ENCODE data around the gene LUC7L2. TPM values are rescaled to one million over a fixed set of nuclear protein-coding genes. Genes with fewer than 3 reads are reported as not detected.

Gene LUC7L2
- total RNA-seq, 1 experiment from 2014 or later, result 94.4 TPM

DNA sequence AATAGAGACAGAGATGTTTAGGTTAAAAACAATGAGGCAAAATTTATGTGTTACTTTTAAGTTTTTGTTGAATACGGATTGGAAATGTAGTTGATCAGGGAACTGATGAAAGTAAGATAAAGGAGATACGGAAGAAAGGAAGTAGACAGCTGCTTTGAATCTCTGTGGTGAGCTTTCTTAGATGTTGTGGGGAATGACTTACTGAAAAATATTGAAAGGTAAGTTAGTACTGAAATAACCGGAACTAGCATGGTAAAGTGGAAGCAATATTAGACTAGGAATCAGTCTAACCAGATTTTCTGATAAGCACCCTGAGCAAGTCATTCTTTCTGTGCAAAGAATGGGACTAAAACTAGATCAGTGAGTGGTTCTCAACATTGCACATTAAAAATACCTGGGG lies 34.8 kb downstream of the LUC7L2 start:
- no peaks in the 10 kb centered on the region for H3K4me1 Mint-ChIP-seq
- ChIA-PET POLR2A (interaction anchor here (0.6 kb wide), 1 partner anchor 726 kb away, joined by 3 read pairs; no protein-coding TSS in a partner anchor), CTCF (interaction anchor here (0.5 to 2.0 kb wide), 2 partner anchors 40 to 51 kb away, joined by 3 to 8 read pairs; no protein-coding TSS in a partner anchor)
- peaks cover 36% of the 10 kb centered on the region for H3K36me3 Mint-ChIP-seq
- no peak overlapping the region for H3K4me3 Mint-ChIP-seq
- TF ChIP-seq, protein P1, sequence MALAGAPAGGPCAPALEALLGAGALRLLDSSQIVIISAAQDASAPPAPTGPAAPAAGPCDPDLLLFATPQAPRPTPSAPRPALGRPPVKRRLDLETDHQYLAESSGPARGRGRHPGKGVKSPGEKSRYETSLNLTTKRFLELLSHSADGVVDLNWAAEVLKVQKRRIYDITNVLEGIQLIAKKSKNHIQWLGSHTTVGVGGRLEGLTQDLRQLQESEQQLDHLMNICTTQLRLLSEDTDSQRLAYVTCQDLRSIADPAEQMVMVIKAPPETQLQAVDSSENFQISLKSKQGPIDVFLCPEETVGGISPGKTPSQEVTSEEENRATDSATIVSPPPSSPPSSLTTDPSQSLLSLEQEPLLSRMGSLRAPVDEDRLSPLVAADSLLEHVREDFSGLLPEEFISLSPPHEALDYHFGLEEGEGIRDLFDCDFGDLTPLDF (CRISPR knock-in tag; IDR thresholded peaks at IDR 0.05), result no peak
- TF ChIP-seq, protein P2, sequence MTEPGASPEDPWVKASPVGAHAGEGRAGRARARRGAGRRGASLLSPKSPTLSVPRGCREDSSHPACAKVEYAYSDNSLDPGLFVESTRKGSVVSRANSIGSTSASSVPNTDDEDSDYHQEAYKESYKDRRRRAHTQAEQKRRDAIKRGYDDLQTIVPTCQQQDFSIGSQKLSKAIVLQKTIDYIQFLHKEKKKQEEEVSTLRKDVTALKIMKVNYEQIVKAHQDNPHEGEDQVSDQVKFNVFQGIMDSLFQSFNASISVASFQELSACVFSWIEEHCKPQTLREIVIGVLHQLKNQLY (CRISPR knock-in tag; IDR thresholded peaks at IDR 0.05), result no peak
- TF ChIP-seq, protein P3, sequence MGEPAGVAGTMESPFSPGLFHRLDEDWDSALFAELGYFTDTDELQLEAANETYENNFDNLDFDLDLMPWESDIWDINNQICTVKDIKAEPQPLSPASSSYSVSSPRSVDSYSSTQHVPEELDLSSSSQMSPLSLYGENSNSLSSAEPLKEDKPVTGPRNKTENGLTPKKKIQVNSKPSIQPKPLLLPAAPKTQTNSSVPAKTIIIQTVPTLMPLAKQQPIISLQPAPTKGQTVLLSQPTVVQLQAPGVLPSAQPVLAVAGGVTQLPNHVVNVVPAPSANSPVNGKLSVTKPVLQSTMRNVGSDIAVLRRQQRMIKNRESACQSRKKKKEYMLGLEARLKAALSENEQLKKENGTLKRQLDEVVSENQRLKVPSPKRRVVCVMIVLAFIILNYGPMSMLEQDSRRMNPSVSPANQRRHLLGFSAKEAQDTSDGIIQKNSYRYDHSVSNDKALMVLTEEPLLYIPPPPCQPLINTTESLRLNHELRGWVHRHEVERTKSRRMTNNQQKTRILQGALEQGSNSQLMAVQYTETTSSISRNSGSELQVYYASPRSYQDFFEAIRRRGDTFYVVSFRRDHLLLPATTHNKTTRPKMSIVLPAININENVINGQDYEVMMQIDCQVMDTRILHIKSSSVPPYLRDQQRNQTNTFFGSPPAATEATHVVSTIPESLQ (CRISPR knock-in tag; IDR thresholded peaks at IDR 0.05), result no peak
- TF ChIP-seq ZNF219 (CRISPR knock-in tag; IDR thresholded peaks at IDR 0.05; ENCODE audit: borderline replicate concordance) (no peak), ZNF138 (CRISPR knock-in tag; conservative IDR thresholded peaks at IDR 0.05) (no peak), RELA (CRISPR knock-in tag; IDR thresholded peaks at IDR 0.05; ENCODE audit: borderline replicate concordance) (no peak)
- TF ChIP-seq, protein P4, sequence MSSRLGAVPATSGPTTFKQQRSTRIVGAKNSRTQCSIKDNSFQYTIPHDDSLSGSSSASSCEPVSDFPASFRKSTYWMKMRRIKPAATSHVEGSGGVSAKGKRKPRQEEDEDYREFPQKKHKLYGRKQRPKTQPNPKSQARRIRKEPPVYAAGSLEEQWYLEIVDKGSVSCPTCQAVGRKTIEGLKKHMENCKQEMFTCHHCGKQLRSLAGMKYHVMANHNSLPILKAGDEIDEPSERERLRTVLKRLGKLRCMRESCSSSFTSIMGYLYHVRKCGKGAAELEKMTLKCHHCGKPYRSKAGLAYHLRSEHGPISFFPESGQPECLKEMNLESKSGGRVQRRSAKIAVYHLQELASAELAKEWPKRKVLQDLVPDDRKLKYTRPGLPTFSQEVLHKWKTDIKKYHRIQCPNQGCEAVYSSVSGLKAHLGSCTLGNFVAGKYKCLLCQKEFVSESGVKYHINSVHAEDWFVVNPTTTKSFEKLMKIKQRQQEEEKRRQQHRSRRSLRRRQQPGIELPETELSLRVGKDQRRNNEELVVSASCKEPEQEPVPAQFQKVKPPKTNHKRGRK (CRISPR knock-in tag; IDR thresholded peaks at IDR 0.05; ENCODE audit: borderline replicate concordance), result no peak
- TF ChIP-seq, protein P5, sequence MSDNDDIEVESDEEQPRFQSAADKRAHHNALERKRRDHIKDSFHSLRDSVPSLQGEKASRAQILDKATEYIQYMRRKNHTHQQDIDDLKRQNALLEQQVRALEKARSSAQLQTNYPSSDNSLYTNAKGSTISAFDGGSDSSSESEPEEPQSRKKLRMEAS (CRISPR knock-in tag; IDR thresholded peaks at IDR 0.05), result no peak
- TF ChIP-seq, protein P6, sequence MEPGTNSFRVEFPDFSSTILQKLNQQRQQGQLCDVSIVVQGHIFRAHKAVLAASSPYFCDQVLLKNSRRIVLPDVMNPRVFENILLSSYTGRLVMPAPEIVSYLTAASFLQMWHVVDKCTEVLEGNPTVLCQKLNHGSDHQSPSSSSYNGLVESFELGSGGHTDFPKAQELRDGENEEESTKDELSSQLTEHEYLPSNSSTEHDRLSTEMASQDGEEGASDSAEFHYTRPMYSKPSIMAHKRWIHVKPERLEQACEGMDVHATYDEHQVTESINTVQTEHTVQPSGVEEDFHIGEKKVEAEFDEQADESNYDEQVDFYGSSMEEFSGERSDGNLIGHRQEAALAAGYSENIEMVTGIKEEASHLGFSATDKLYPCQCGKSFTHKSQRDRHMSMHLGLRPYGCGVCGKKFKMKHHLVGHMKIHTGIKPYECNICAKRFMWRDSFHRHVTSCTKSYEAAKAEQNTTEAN (CRISPR knock-in tag; IDR thresholded peaks at IDR 0.05), result no peak
- H3K27ac Mint-ChIP-seq, result peak overlapping the region; percentile 17
- no peak for ATAC-seq
- H3K27me3 Mint-ChIP-seq (ENCODE audit: low read depth), result no peaks in the 10 kb centered on the region
- H3K9me3 Mint-ChIP-seq, result no peaks in the 10 kb centered on the region
- DNase-seq (ENCODE audit: low spot score), result no peak

DNA sequence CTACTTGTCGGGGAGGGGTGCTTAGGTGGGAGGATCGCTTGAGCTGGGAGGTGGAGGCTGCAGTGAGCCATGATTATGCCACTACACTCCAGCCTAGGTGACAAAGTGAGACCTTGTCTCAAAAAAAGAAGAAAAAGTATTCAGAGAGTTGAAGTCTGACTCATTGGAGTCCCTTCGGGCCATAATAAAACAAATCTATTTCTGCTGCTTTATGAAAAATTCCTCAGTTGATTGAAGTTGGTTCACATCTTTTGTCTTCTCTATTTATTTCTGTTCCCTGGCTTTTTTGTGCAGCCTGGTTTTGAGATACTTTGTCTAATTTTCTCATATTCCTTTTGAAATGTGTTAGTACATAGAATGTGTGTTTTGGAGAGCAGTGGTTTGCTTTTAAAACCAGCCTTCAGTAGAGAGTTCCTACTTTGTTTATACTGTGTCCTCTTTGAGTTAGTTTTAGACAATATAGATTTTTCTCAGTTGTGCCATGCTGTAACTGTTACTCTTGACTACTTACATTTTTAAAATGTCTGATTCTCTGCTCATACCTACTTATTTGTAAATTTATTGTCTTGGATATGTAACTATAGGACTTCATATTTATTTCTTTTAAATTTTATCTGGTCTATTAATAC lies 36.7 kb downstream of the LUC7L2 start:
- ChIA-PET CTCF (interaction anchor here (2.0 kb wide), 1 partner anchor 38 kb away, joined by 8 read pairs; no protein-coding TSS in a partner anchor), POLR2A (interaction anchor here (0.6 kb wide), 1 partner anchor 37 kb away, joined by 3 read pairs; the partner anchor contains the start of gene LUC7L2)
- DNase-seq (ENCODE audit: low spot score) (no peak), ATAC-seq (no peak)
- H3K4me1 Mint-ChIP-seq, result no peaks in the 10 kb centered on the region
- no peaks in the 10 kb centered on the region for H3K9me3 Mint-ChIP-seq
- H3K27me3 Mint-ChIP-seq (ENCODE audit: low read depth), result no peaks in the 10 kb centered on the region
- peaks cover 31% of the 10 kb centered on the region for H3K36me3 Mint-ChIP-seq
- H3K4me3 Mint-ChIP-seq, result no peak overlapping the region
- H3K27ac Mint-ChIP-seq, result peak overlapping the region; percentile 70; the same call in 1 of the 2 replicates
- no peak for TF ChIP-seq TCF7 (CRISPR knock-in tag; IDR thresholded peaks at IDR 0.05; ENCODE audit: low read depth)
- TF ChIP-seq, protein P7, sequence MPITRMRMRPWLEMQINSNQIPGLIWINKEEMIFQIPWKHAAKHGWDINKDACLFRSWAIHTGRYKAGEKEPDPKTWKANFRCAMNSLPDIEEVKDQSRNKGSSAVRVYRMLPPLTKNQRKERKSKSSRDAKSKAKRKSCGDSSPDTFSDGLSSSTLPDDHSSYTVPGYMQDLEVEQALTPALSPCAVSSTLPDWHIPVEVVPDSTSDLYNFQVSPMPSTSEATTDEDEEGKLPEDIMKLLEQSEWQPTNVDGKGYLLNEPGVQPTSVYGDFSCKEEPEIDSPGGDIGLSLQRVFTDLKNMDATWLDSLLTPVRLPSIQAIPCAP (CRISPR knock-in tag; IDR thresholded peaks at IDR 0.05), result no peak
- no peak for TF ChIP-seq FOXK1 (CRISPR knock-in tag; IDR thresholded peaks at IDR 0.05)
- no peak for TF ChIP-seq ATF1 (CRISPR knock-in tag; IDR thresholded peaks at IDR 0.05)
- TF ChIP-seq, protein P8, sequence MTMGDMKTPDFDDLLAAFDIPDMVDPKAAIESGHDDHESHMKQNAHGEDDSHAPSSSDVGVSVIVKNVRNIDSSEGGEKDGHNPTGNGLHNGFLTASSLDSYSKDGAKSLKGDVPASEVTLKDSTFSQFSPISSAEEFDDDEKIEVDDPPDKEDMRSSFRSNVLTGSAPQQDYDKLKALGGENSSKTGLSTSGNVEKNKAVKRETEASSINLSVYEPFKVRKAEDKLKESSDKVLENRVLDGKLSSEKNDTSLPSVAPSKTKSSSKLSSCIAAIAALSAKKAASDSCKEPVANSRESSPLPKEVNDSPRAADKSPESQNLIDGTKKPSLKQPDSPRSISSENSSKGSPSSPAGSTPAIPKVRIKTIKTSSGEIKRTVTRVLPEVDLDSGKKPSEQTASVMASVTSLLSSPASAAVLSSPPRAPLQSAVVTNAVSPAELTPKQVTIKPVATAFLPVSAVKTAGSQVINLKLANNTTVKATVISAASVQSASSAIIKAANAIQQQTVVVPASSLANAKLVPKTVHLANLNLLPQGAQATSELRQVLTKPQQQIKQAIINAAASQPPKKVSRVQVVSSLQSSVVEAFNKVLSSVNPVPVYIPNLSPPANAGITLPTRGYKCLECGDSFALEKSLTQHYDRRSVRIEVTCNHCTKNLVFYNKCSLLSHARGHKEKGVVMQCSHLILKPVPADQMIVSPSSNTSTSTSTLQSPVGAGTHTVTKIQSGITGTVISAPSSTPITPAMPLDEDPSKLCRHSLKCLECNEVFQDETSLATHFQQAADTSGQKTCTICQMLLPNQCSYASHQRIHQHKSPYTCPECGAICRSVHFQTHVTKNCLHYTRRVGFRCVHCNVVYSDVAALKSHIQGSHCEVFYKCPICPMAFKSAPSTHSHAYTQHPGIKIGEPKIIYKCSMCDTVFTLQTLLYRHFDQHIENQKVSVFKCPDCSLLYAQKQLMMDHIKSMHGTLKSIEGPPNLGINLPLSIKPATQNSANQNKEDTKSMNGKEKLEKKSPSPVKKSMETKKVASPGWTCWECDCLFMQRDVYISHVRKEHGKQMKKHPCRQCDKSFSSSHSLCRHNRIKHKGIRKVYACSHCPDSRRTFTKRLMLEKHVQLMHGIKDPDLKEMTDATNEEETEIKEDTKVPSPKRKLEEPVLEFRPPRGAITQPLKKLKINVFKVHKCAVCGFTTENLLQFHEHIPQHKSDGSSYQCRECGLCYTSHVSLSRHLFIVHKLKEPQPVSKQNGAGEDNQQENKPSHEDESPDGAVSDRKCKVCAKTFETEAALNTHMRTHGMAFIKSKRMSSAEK (CRISPR knock-in tag; IDR thresholded peaks at IDR 0.05; ENCODE audit: borderline replicate concordance), result no peak
